ENCODE results near the gene ZBTB8A.
"Not testable (repeated sequence)": the region's sequence is repeated elsewhere in the genome, so short reads cannot be mapped to it uniquely, and the experiment has no call there.

Gene ZBTB8A

GRCh38 chr1:32538887-32539583, at the start of gene ZBTB8A:
Gene ZBTB8A, plus strand, starts transcription at chr1:32539427. Its CDS starts 53,505 bp downstream, at chr1:32592932.
- peak in 1 of 2 experiments; percentile 33 for DNase-seq

GRCh38 chr1:32489774-32490454, 49.3 kb upstream of the ZBTB8A start:
- no peak for DNase-seq

DNA sequence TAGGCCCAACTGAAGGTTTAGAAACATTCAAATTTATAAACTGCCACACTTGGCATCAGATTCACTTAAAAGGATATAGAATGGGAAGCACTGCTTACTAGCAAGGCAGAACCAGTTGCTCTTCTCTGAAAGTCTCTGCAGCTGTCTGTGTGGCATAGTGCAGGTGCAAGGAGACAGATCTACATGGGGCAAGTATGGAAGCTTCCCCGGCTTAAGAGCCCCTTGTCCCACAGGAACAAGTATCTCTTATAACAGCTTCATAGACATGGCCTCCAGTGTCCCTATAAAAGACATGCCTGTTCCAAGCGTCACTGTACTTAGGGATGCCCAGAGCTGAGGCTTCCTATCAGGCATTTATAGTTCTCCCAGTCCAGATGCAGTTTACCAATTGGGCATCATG, 47.8 kb upstream of the ZBTB8A start:
- DNase-seq, result no peak

- DNase-seq, result no peak
Measured at GRCh38 chr1:32494196-32494595, 45.0 kb upstream of the ZBTB8A start.

DNA sequence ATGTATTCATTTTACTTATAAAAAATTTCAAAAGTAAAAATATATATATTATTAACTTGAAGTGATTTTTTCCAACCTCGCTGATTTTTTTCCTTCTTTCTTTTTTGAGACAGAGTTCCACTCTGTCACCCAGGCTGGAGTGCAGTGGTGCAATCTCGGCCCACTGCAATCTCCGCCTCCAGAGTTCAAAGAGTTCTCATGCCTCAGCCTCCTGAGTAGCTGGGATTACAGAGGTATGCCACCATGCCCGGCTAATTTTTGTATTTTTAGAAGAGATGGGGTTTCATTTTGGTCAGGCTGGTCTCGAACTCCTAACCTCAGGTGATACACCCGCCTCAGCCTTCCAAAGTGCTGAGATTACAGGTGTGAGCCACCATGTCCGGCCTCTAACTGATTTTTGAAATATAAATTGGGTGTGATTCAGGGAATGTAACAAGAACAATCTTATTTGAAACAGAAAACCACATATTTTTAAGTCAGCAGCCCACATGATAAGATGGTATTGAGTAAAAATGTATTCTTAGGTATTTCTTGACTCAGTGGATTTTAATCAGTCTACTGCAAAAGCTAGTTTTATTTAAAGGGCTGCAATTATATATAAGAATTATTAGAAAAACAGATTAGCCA, 44.4 kb upstream of the ZBTB8A start:
- no peak for DNase-seq

- no peak for DNase-seq
Measured at GRCh38 chr1:32496127-32496526, 43.1 kb upstream of the ZBTB8A start.

- DNase-seq, result no peak
Measured at GRCh38 chr1:32498751-32499150, 40.5 kb upstream of the ZBTB8A start.

DNA sequence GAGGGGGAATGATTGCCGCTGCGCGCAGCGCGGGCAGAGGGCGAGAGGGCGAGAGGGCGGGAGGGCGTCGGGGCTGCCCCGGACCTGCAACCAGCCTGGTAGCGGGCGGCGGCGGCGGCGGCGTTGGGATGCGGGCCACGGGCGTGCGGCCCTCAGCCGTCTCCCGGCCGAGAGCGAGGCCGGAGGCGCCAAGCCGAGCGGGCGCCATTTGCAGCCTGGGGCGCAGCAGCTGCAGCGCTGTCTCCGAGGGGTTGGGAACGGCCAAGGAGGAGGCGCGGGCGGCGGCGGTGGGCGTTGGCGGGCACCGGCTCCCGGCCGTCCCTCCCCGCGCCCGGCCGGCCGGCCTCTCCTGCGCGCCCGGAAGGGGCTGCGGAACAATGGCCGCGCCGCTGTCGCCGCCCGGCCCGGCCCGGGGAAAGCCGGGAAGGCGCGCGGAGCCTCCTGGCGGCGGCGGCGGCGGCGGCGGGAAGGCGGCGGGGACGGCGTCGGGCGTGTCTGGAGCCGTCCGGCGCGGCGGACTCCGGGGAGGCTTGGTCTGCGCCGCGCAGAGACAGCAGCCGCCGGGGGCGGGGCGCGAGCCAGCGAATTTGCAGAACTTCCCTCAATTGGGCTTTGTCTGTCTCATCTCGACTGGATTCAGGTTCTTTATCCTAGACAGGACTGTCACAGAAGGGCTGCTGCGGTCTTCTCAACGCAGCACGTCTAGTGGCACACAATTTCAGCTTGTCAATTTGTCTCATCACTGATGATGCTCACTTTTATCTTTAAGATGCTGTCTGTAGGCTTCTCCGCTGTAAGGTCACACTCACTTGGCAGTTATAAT, 38.6 kb upstream of the ZBTB8A start:
- DNase-seq, result peak; percentile 33 to 74

- no peak for DNase-seq
Measured at GRCh38 chr1:32501865-32502264, 37.4 kb upstream of the ZBTB8A start.

DNA sequence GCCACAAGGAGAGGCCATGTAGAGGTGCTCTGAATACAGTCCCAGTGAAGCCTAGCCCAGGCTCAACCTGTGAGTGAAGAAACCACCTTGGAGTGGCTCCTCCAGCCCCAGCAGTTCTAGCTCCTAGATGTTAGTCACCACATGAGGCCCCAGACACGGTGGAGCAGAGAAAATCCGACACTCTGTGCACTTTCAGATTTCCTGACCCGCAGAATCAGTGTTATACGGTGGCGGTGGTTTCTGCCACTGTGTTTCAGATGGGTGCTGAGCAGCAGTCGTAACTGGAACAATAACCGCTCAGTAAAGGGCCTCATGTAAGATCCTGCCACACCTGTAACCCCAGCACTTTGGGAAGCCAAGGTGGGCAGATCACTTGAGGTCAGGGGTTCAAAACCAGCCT, 36.1 kb upstream of the ZBTB8A start:
- no peak for DNase-seq

GRCh38 chr1:32507021-32507420, 32.2 kb upstream of the ZBTB8A start:
- no peak for DNase-seq

DNA sequence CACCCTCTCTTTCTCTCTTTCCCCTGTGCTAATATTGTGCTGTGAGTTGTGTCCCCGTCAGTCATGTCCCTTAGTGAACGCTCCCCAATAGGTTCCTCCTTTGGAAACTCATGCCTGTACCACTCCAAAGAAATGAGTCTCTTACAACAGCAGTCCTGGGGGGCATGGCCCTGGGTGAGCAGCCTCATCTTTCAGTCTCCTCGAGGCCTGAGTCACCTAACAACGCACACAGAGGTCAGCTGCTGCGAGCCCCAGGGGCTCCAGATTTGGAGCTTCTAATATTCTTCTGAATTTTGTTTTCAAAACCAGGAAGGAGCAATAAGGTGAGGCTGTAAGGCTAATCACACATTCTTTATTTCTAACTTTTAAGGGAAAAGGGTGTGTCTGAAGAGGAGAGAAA, 30.5 kb upstream of the ZBTB8A start:
- no peak for DNase-seq

GRCh38 chr1:32509939-32510338, 29.3 kb upstream of the ZBTB8A start:
- no peak for DNase-seq

- DNase-seq, result no peak
Measured at GRCh38 chr1:32516402-32516801, 22.8 kb upstream of the ZBTB8A start.

GRCh38 chr1:32518976-32519375, 20.3 kb upstream of the ZBTB8A start:
- no peak for DNase-seq

DNA sequence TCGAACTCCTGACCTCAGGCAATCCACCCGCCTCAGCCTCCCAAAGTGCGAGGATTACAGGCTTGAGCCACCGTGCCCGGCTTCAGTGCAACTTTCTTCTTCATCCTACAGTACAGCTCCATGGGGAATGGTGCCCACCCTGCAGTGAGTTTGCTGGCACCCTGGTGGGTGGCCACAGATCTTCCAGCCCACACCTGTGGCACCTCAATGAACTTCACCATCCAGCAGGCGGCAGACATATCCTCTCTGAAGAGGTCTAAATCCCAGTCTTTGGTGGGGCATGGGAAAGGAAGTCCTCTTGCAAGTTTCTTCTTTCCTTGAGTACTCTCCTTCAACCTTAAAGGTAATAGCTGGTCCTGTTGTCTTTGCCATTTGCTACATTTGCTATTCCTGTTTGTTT, 18.1 kb upstream of the ZBTB8A start:
- DNase-seq, result no peak

DNA sequence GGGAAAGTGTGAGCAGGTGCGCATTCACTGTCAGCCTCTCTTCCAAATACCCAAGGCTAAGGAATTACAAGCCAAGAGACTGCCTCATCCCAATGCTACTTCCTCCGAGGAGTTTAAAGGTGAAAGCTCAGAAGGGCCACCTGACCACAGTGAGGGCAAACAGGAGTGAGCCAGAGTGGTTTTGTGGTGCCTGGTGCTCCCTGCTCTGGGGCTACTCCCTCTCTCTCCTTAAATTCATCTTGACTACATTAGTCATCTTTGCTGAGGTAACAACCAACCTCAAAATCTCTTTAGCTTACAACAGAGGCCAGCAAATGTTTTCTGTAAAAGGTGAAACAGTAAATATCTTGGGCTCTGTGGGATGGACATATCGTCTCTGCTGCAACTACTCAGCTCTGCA, 14.2 kb upstream of the ZBTB8A start:
- no peak for DNase-seq

GRCh38 chr1:32525661-32526444, 13.4 kb upstream of the ZBTB8A start:
- no peak for DNase-seq

- DNase-seq, result not testable (repeated sequence)
Measured at GRCh38 chr1:32528550-32528949, 10.7 kb upstream of the ZBTB8A start.

DNA sequence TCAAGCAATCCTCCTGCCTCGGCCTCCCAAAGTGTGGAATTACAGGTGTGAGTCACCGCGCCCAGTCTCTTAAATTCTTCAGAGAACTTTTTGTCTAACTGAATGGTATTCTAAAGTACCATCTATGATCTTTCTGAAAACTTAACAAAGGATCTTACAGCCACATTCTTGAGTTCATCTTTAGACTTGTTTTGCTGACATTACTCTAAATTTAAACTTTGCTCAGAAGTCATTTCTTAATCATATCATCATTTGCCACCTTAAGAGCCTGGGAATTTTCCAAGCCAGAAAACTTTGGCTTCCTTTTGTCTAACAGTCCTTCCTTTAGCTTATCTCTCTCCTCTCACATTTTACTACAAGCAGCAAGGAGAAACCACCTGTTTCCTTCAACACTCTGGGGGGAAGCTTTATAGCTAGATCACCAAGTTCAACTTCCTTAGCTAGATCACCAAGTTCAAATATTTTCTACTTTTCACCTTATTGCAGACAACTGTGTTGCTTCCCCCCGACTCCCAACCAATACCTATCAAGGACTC, 5.4 kb upstream of the ZBTB8A start:
- DNase-seq, result no peak

GRCh38 chr1:32536117-32536516, 3.1 kb upstream of the ZBTB8A start:
- no peak for DNase-seq

- no peak for DNase-seq
Measured at GRCh38 chr1:32536764-32537163, 2.5 kb upstream of the ZBTB8A start.
